HepG2 (cell line): ENCODE results near the gene PRDX2. TPM values are rescaled to one million over a fixed set of nuclear protein-coding genes. Genes with fewer than 3 reads are reported as not detected.

Experiments used
- AKAP8 ChIP-seq: sonication (generic); formaldehyde crosslinking; IDR thresholded peaks from 2 replicates; pipeline ENCODE4 v1.5.1; 2020; ENCODE audit warnings: mild to moderate bottlenecking, missing genetic modification reagents
- HNRNPL ChIP-seq: fragments of 200-400 bp; formaldehyde crosslinking; IDR thresholded peaks from 2 replicates; pipeline ENCODE4 v1.6.1; 2017; ENCODE audit warnings: mild to moderate bottlenecking, low read depth, low read length
- MXI1 ChIP-seq: IDR thresholded peaks from 3 replicates; pipeline ENCODE4 v1.6.1; 2012; ENCODE audit warnings: low read depth, low read length, inconsistent platforms, borderline replicate concordance
- NCOA5 ChIP-seq: sonication (generic); formaldehyde crosslinking; IDR thresholded peaks from 2 replicates; pipeline ENCODE4 v1.4.0; 2020; ENCODE audit warnings: missing genetic modification reagents
- NONO ChIP-seq, 2 experiments: fragments of 450-650 bp in 1 of 2; sonication (generic) in 1 of 2; formaldehyde crosslinking in 1 of 2; IDR thresholded peaks in 1 of 2; conservative IDR thresholded peaks in 1 of 2; 2 replicates each; pipeline versions ENCODE4 v1.6.1 to v1.8.0; 2017 to 2022; ENCODE audit warnings: mild to moderate bottlenecking in 1 of 2, missing genetic modification reagents in 1 of 2, moderate library complexity in 1 of 2
- PAWR ChIP-seq: sonication (generic); formaldehyde crosslinking; IDR thresholded peaks from 2 replicates; pipeline ENCODE4 v1.4.0; 2020; ENCODE audit warnings: missing genetic modification reagents, mild to moderate bottlenecking, borderline replicate concordance
- TBL1XR1 ChIP-seq: fragments of 150-350 bp; IDR thresholded peaks from 2 replicates; pipeline ENCODE4 v1.6.1; 2014; ENCODE audit warnings: borderline replicate concordance, low read length; ENCODE audit not compliant: partially characterized antibody
- TRIM24 ChIP-seq: sonication (generic); formaldehyde crosslinking; IDR thresholded peaks from 2 replicates; pipeline ENCODE4 v1.8.0; 2022; ENCODE audit warnings: mild to moderate bottlenecking, missing genetic modification reagents
- ZBTB20 ChIP-seq: sonication (generic); formaldehyde crosslinking; IDR thresholded peaks from 2 replicates; pipeline ENCODE4 v1.8.1; 2023; ENCODE audit warnings: missing genetic modification reagents, low read depth, mild to moderate bottlenecking, borderline replicate concordance
- ZNF230 ChIP-seq: sonication (generic); formaldehyde crosslinking; IDR thresholded peaks from 2 replicates; pipeline ENCODE4 v1.4.0; 2020; ENCODE audit warnings: mild to moderate bottlenecking, missing genetic modification reagents
- ZNF496 ChIP-seq: sonication (generic); formaldehyde crosslinking; IDR thresholded peaks from 2 replicates; pipeline ENCODE4 v1.8.1; 2023; ENCODE audit warnings: mild to moderate bottlenecking, moderate library complexity, missing genetic modification reagents; ENCODE audit not compliant: insufficient replicate concordance
- polyA plus RNA-seq, 8 experiments: library from polyadenylated mRNA; depleted of rRNA in 3 of 8; stranded (reverse) in 7 of 8; unstranded in 1 of 8; fragments of >200 nt; fragmentation: Illumina TruSeq in 4 of 8; extraction: Trizol in 4 of 8; gene quantifications; 2 replicates each; pipeline versions ENCODE4 v1.2.1 to v1.2.3, GENCODE V29; 2011 to 2016; ENCODE audit warnings: low read depth in 4 of 8, missing spikeins in 1 of 8, mixed read lengths in 1 of 8; ENCODE audit not compliant: insufficient read depth in 1 of 8
- total RNA-seq, 5 experiments: library from RNA; depleted of rRNA; stranded (reverse); fragments of >200 nt; fragmentation: Illumina TruSeq; extraction: Trizol; gene quantifications; 2 replicates each; pipeline ENCODE4 v1.2.3, GENCODE V29; 2016; ENCODE audit warnings: low read depth in 1 of 5
- TF ChIP-seq, protein P1 (sequence below), 2 experiments: sonication (generic) in 1 of 2; formaldehyde crosslinking in 1 of 2; IDR thresholded peaks; 2 replicates each; pipeline versions ENCODE4 v1.5.1 to v1.6.1; 2011 to 2020; ENCODE audit warnings: borderline replicate concordance in 1 of 2, low read depth in 1 of 2, low read length in 1 of 2, mild to moderate bottlenecking in 1 of 2, missing genetic modification reagents in 1 of 2, moderate library complexity in 1 of 2
- TF ChIP-seq, protein P2 (sequence below), 2 experiments: fragments of 450-650 bp in 1 of 2; sonication (generic) in 1 of 2; formaldehyde crosslinking; IDR thresholded peaks; 2 replicates each; pipeline versions ENCODE4 v1.5.0 to v1.8.0; 2020 to 2022; ENCODE audit warnings: mild to moderate bottlenecking in 1 of 2, missing genetic modification reagents in 1 of 2
- TF ChIP-seq, protein P3 (sequence below): sonication (generic); formaldehyde crosslinking; IDR thresholded peaks from 2 replicates; pipeline ENCODE4 v1.5.1; 2020; ENCODE audit warnings: mild to moderate bottlenecking, moderate library complexity, missing genetic modification reagents
- TF ChIP-seq, protein P4 (sequence below), 2 experiments: sonication (generic) in 1 of 2; formaldehyde crosslinking in 1 of 2; IDR thresholded peaks; 2 replicates each; pipeline versions ENCODE4 v1.6.1 to v1.9.0; 2014 to 2022; ENCODE audit warnings: antibody characterized with exemption in 1 of 2, borderline replicate concordance in 1 of 2, inconsistent platforms in 1 of 2, low read depth in 1 of 2, missing genetic modification reagents in 1 of 2

Gene PRDX2
- total and polyA plus RNA-seq, 2 of the 13 experiments (the other 11 are each of a cell fraction or from before 2014, with no cell fraction given), result 218 to 381 TPM

DNA sequence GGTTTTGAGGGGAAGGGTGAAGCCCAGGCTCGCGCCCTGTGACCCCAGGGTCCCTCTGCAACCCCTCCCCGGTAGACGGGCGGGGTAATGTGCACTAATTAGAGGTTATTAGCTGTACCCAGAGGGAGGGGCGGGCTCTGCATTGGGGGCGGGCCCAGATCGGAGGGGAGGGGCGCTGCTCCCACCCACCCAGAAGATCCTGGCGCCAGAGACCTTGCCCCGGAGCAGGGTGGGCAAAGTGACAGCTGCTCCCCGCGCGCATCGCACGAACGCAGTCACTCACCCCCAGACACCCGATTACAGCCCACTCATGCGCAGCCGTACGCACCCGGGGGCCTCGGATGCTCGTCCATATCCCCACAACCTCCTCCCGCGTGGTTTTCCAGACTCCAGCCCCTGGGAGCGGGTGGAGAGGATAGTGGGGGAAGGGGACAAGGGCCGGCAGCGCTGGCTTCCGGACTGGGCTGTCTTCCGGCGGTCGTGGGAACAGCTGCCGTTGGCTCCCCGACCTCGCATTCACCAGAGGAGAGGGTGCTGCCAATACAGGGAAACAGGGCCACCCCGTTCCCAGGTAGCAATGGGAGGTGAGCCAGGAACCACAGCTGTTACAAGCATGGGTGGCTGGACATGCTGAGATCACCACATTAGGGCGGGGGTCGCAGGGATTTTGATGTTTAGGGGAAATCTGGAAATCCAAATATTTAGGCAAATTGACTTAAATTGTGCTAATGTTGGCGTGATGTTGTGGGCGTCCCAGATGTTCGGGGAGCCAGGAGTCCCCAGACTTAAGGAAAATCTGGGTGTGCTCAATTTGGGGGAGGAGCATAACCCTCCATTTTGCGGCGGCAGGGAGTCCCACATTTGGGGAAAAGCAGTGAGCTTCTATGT lies 23.3 kb downstream of the PRDX2 start (continued):
- TF ChIP-seq NCOA5 (CRISPR knock-in tag) (no peak), PAWR (no peak), NONO (IDR thresholded peaks at IDR 0.05) (no peak), NONO (CRISPR knock-in tag; conservative IDR thresholded peaks at IDR 0.05) (0 out of 2 replicates have a peak, but pooled peaks have one; percentile 29), TRIM24 (CRISPR knock-in tag) (no peak), ZBTB20 (CRISPR knock-in tag) (no peak), TBL1XR1 (no peak), AKAP8 (CRISPR knock-in tag) (no peak), ZNF496 (CRISPR knock-in tag) (no peak), ZNF230 (no peak), HNRNPL (0 out of 2 replicates have a peak, but pooled peaks have one; percentile 40), MXI1 (peak; percentile 46; the same call in 1 of the 3 replicates)
- TF ChIP-seq, protein P1, sequence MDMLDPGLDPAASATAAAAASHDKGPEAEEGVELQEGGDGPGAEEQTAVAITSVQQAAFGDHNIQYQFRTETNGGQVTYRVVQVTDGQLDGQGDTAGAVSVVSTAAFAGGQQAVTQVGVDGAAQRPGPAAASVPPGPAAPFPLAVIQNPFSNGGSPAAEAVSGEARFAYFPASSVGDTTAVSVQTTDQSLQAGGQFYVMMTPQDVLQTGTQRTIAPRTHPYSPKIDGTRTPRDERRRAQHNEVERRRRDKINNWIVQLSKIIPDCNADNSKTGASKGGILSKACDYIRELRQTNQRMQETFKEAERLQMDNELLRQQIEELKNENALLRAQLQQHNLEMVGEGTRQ (IDR thresholded peaks at IDR 0.05; ENCODE audit: low read depth, low read length), result no peak
- TF ChIP-seq, protein P1 (CRISPR knock-in tag; IDR thresholded peaks at IDR 0.05; ENCODE audit: borderline replicate concordance), result no peak
- TF ChIP-seq, protein P2, sequence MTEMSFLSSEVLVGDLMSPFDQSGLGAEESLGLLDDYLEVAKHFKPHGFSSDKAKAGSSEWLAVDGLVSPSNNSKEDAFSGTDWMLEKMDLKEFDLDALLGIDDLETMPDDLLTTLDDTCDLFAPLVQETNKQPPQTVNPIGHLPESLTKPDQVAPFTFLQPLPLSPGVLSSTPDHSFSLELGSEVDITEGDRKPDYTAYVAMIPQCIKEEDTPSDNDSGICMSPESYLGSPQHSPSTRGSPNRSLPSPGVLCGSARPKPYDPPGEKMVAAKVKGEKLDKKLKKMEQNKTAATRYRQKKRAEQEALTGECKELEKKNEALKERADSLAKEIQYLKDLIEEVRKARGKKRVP (CRISPR knock-in tag; IDR thresholded peaks at IDR 0.05), result no peak
- TF ChIP-seq, protein P3, sequence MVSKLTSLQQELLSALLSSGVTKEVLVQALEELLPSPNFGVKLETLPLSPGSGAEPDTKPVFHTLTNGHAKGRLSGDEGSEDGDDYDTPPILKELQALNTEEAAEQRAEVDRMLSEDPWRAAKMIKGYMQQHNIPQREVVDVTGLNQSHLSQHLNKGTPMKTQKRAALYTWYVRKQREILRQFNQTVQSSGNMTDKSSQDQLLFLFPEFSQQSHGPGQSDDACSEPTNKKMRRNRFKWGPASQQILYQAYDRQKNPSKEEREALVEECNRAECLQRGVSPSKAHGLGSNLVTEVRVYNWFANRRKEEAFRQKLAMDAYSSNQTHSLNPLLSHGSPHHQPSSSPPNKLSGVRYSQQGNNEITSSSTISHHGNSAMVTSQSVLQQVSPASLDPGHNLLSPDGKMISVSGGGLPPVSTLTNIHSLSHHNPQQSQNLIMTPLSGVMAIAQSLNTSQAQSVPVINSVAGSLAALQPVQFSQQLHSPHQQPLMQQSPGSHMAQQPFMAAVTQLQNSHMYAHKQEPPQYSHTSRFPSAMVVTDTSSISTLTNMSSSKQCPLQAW, result no peak
- TF ChIP-seq, protein P4, sequence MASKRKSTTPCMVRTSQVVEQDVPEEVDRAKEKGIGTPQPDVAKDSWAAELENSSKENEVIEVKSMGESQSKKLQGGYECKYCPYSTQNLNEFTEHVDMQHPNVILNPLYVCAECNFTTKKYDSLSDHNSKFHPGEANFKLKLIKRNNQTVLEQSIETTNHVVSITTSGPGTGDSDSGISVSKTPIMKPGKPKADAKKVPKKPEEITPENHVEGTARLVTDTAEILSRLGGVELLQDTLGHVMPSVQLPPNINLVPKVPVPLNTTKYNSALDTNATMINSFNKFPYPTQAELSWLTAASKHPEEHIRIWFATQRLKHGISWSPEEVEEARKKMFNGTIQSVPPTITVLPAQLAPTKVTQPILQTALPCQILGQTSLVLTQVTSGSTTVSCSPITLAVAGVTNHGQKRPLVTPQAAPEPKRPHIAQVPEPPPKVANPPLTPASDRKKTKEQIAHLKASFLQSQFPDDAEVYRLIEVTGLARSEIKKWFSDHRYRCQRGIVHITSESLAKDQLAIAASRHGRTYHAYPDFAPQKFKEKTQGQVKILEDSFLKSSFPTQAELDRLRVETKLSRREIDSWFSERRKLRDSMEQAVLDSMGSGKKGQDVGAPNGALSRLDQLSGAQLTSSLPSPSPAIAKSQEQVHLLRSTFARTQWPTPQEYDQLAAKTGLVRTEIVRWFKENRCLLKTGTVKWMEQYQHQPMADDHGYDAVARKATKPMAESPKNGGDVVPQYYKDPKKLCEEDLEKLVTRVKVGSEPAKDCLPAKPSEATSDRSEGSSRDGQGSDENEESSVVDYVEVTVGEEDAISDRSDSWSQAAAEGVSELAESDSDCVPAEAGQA (IDR thresholded peaks at IDR 0.05; ENCODE audit: low read depth), result no peak
- TF ChIP-seq, protein P4 (CRISPR knock-in tag; IDR thresholded peaks at IDR 0.05; ENCODE audit: borderline replicate concordance), result no peak
